ENCODE data around the gene MIA.
"Not testable (repeated sequence)": the region's sequence is repeated elsewhere in the genome, so short reads cannot be mapped to it uniquely, and the experiment has no call there.

The MIA gene

GRCh38 chr19:40825460-40826095, 50.3 kb downstream of the MIA start:
- not testable (repeated sequence) for DNase-seq

GRCh38 chr19:40826312-40826698, 51.0 kb downstream of the MIA start:
- DNase-seq, result not testable (repeated sequence)

DNA sequence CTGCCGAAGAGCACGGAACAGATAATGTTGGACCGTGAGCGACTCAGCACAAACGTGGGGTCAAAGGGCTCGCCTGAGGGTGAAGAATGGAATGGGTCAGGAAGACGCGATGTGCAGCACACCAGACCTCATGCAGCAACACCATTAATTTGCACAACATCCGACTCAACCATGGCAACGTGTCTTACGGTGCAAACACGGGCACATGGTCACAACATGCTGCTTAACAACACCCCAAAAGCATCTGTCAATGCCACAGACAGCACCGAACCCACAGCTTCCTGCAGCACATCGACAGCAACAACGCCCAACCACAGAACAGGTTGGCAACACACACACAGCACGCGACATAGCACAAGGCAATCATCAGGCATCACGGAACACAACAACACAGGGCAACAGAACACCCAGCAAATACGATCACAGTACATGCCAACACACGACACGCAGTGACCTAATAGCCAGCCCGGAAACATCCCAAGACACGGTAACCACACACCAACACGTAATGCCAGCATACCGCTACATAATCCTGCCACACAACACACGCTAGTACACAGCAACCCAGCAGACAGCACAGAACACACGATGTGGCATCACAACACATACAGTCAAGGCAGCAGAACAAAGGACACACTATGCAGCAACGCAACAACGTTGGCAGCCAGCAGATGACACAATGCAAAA, 51.5 kb downstream of the MIA start:
- DNase-seq, result not testable (repeated sequence)

Measured in stimulated activated CD4-positive, alpha-beta T cell treated with anti-CD3 and anti-CD28 coated beads, Interleukin-4, amount 100 ng/mL, for 1 hour (primary cell).